Adrenal gland (tissue), 5 donors: ENCODE results near the gene NEK8.

Experiments
- POLR2A ChIP-seq, 2 donors: fragments of 450-650 bp; IDR thresholded peaks; one replicate each; pipeline ENCODE4 v1.6.1; 2017; ENCODE audit warnings: antibody characterized with exemption in 2 of 2, mild to moderate bottlenecking in 2 of 2, moderate library complexity in 1 of 2
- TF ChIP-seq, protein P1 (sequence below), 6 experiments: fragments of 450-650 bp in 4 of 6; fragments of 200-600 bp in 2 of 6; sonication (generic) in 1 of 6; IDR thresholded peaks; 1 replicate in 5 of 6; 2 replicates in 1 of 6; pipeline versions ENCODE4 v1.5.1 to v1.8.0; 2016 to 2021; ENCODE audit warnings: antibody characterized with exemption in 6 of 6, mild to moderate bottlenecking in 2 of 6, moderate library complexity in 1 of 6
- donor health status: DM: no; HTN: no; CAD: no.

- TF ChIP-seq, protein P1, sequence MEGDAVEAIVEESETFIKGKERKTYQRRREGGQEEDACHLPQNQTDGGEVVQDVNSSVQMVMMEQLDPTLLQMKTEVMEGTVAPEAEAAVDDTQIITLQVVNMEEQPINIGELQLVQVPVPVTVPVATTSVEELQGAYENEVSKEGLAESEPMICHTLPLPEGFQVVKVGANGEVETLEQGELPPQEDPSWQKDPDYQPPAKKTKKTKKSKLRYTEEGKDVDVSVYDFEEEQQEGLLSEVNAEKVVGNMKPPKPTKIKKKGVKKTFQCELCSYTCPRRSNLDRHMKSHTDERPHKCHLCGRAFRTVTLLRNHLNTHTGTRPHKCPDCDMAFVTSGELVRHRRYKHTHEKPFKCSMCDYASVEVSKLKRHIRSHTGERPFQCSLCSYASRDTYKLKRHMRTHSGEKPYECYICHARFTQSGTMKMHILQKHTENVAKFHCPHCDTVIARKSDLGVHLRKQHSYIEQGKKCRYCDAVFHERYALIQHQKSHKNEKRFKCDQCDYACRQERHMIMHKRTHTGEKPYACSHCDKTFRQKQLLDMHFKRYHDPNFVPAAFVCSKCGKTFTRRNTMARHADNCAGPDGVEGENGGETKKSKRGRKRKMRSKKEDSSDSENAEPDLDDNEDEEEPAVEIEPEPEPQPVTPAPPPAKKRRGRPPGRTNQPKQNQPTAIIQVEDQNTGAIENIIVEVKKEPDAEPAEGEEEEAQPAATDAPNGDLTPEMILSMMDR (IDR thresholded peaks at IDR 0.05): no peak
- no peak for TF ChIP-seq POLR2A (IDR thresholded peaks at IDR 0.05)
These were observed 45.1 kb downstream of the NEK8 start for GRCh38 chr17:28773736-28774135.
